ENCODE data around the gene RARS1. TPM values are rescaled to one million over a fixed set of nuclear protein-coding genes. Genes with fewer than 3 reads are reported as not detected.

RARS1 gene
- total and polyA plus RNA-seq, 2 donors = 32.3 to 230 TPM

GRCh38 chr5:168552146-168552545, 65.9 kb downstream of the RARS1 start:
- Histone ChIP-seq H3K27ac (ENCODE audit: low read depth) (no peak overlapping the region), H3K4me1 (ENCODE audit: insufficient read depth) (no peaks in the 10 kb centered on the region), H3K4me3 (ENCODE audit: low read depth, low read length) (no peak overlapping the region), H3K36me3 (ENCODE audit: insufficient read depth) (peaks cover 4% of the 10 kb centered on the region)
- no peak for DNase-seq (ENCODE audit: extremely low spot score)
- 25% methylated on average over 1 of the region's 1 CpG for WGBS

GRCh38 chr5:168553377-168554130, 67.3 kb downstream of the RARS1 start:
- Histone ChIP-seq H3K4me1 (ENCODE audit: insufficient read depth) (no peaks in the 10 kb centered on the region), H3K27ac (ENCODE audit: low read depth) (no peak overlapping the region), H3K36me3 (ENCODE audit: insufficient read depth) (peaks cover 6% of the 10 kb centered on the region), H3K4me3 (ENCODE audit: low read depth, low read length) (no peak overlapping the region)
- no peak for DNase-seq (ENCODE audit: extremely low spot score)
- 88% methylated on average over 2 of the region's 2 CpGs for WGBS

- no peak overlapping the region for H3K4me3 ChIP-seq (ENCODE audit: low read depth, low read length)
- no peak overlapping the region for H3K27ac ChIP-seq (ENCODE audit: low read depth)
- H3K4me1 ChIP-seq (ENCODE audit: insufficient read depth) = no peaks in the 10 kb centered on the region
- 79% methylated on average over 2 of the region's 2 CpGs for WGBS
- peaks cover 7% of the 10 kb centered on the region for H3K36me3 ChIP-seq (ENCODE audit: insufficient read depth)
- no peak for DNase-seq (ENCODE audit: extremely low spot score)
Observed at GRCh38 chr5:168557389-168557788, 71.1 kb downstream of the RARS1 start.

DNA sequence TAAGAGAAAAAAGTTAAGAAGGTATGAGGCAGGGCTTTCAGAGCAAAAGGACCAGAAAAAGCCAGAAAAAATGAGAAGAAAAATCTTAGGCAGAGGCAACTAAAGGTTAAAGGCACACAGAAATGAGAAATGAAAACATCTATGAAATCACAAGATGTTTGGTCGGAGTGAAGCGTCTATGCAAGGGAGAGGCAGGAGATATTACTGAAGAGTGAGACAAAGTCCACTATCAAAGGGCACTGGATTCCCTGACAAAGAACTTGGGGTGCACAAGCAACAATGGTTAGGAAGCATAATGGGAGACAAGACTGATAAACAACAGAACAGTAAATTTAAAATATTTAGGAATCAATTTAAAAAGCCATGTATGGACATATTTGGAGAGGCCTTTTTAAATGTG, 76.0 kb downstream of the RARS1 start:
- 80% methylated on average over 2 of the region's 2 CpGs for whole genome bisulfite sequencing
- peaks cover 10% of the 10 kb centered on the region for H3K36me3 ChIP-seq (ENCODE audit: insufficient read depth)
- no peak for DNase-seq (ENCODE audit: extremely low spot score)
- no peak overlapping the region for H3K27ac ChIP-seq (ENCODE audit: low read depth)
- no peak overlapping the region for H3K4me3 ChIP-seq (ENCODE audit: low read depth, low read length)
- no peaks in the 10 kb centered on the region for H3K4me1 ChIP-seq (ENCODE audit: insufficient read depth)

- no peaks in the 10 kb centered on the region for H3K4me1 ChIP-seq (ENCODE audit: insufficient read depth)
- H3K27ac ChIP-seq (ENCODE audit: low read depth) = no peak overlapping the region
- WGBS = 88% methylated on average over 1 of the region's 1 CpG
- peaks cover 5% of the 10 kb centered on the region for H3K36me3 ChIP-seq (ENCODE audit: insufficient read depth)
- no peak overlapping the region for H3K4me3 ChIP-seq (ENCODE audit: low read depth, low read length)
- no peak for DNase-seq (ENCODE audit: extremely low spot score)
Observed at GRCh38 chr5:168563959-168564358, 77.7 kb downstream of the RARS1 start.

DNA sequence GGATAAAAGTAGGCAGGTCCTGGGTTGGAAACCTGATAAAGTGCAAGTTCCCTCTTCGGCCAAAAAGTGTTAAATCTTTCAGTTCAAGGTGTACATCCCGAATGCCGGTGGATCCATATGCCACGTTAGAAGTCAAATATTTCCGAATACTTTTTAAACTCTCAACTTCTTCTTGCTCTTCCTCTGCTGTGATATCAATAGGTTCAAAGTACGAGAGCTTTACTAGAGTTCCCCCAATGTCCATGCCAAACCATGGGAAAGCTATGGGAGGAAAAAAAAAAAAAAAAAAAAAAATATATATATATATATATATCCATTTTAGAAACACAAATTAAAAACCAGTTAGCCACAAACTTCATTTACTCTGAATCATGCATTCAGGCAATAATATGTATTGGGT, 82.5 kb downstream of the RARS1 start:
- no peaks in the 10 kb centered on the region for H3K4me1 ChIP-seq (ENCODE audit: insufficient read depth)
- H3K27ac ChIP-seq (ENCODE audit: low read depth) = no peak overlapping the region
- H3K36me3 ChIP-seq (ENCODE audit: insufficient read depth) = peaks cover 4% of the 10 kb centered on the region
- WGBS = 97% methylated on average over 6 of the region's 6 CpGs
- H3K4me3 ChIP-seq (ENCODE audit: low read depth, low read length) = no peak overlapping the region
- DNase-seq (ENCODE audit: extremely low spot score) = no peak

Small RNAs within 50 kb of the gene (small RNA-seq; reads per million reads assigned to genes)
- gene MIR103A1 = 1.2 reads per million, percentile 78 among the genes with 10 or more reads in this experiment

Other genes starting within 250 kb of the RARS1 start
- 7.1 TPM for gene WWC1, start 194.8 kb upstream of the RARS1 start, total RNA-seq
- 2.1 TPM for gene WWC1, start 194.8 kb upstream of the RARS1 start, polyA plus RNA-seq
- 2.4 TPM for gene FBLL1, start 42.8 kb downstream of the RARS1 start, total RNA-seq
- gene FBLL1, start 42.8 kb downstream of the RARS1 start, polyA plus RNA-seq = 0.92 TPM
- 116 TPM for gene PANK3, start 92.9 kb downstream of the RARS1 start, total RNA-seq
- gene PANK3, start 92.9 kb downstream of the RARS1 start, polyA plus RNA-seq = 12.3 TPM